Measurements from ENCODE around the gene ESAM.

- TF ChIP-seq EZH2phosphoT487 (IDR thresholded peaks at IDR 0.05; ENCODE audit: borderline replicate concordance, low read length): no peak
- no peak for TF ChIP-seq CTCF (conservative IDR thresholded peaks at IDR 0.05; ENCODE audit: low read depth, low read length)
These were observed 45.1 kb upstream of the ESAM start for GRCh38 chr11:124807201-124807600.

Data from PC-3 (cell line).